Iris pigment epithelial cell (primary cell): ENCODE results near the gene HCRTR1.

Experiments
- DNase-seq: peaks from one replicate; pipeline ENCODE4 v3.0.0-alpha.2; 2011; ENCODE audit warnings: low read depth

The HCRTR1 gene

GRCh38 chr1:31617218-31617915 is at the start of gene HCRTR1:
Gene HCRTR1, plus strand, starts transcription at chr1:31617689. Its CDS starts 1,504 bp downstream, at chr1:31619193.
- DNase-seq, result no peak

GRCh38 chr1:31567956-31568570 is 49.4 kb upstream of the HCRTR1 start:
- DNase-seq, result no peak

- DNase-seq, result no peak
Measured at GRCh38 chr1:31568895-31569595, 48.4 kb upstream of the HCRTR1 start.

GRCh38 chr1:31569596-31570173 is 47.8 kb upstream of the HCRTR1 start:
- DNase-seq, result no peak

GRCh38 chr1:31570228-31570627 is 47.3 kb upstream of the HCRTR1 start:
- DNase-seq, result no peak

GRCh38 chr1:31570906-31571305 is 46.6 kb upstream of the HCRTR1 start:
- peak; percentile 73 for DNase-seq

- no peak for DNase-seq
Measured at GRCh38 chr1:31571340-31572295, 45.9 kb upstream of the HCRTR1 start.

- peak; percentile 58 for DNase-seq
Measured at GRCh38 chr1:31572323-31573104, 45.0 kb upstream of the HCRTR1 start.

- no peak for DNase-seq
Measured at GRCh38 chr1:31573261-31573660, 44.2 kb upstream of the HCRTR1 start.

- DNase-seq, result no peak
Measured at GRCh38 chr1:31574749-31575368, 42.6 kb upstream of the HCRTR1 start.

GRCh38 chr1:31575369-31576140 is 41.9 kb upstream of the HCRTR1 start:
- DNase-seq, result no peak

- no peak for DNase-seq
Measured at GRCh38 chr1:31576201-31576669, 41.3 kb upstream of the HCRTR1 start, which contains the start of gene TINAGL1. Gene TINAGL1, plus strand, starts transcription at chr1:31576515. Its CDS starts 634 bp downstream, at chr1:31577149.

GRCh38 chr1:31576743-31577455 is 40.6 kb upstream of the HCRTR1 start:
- DNase-seq, result no peak

- DNase-seq, result no peak
Measured at GRCh38 chr1:31577515-31578192, 39.8 kb upstream of the HCRTR1 start.

GRCh38 chr1:31579374-31579773 is 38.1 kb upstream of the HCRTR1 start:
- no peak for DNase-seq

- DNase-seq, result no peak
Measured at GRCh38 chr1:31580513-31580870, 37.0 kb upstream of the HCRTR1 start.

GRCh38 chr1:31580891-31581603 is 36.4 kb upstream of the HCRTR1 start:
- DNase-seq, result no peak
